Stimulated activated effector memory CD8-positive, alpha-beta T cell treated with anti-CD3 and anti-CD28 coated beads, Interleukin-12 subunit alpha, Interleukin-12 subunit beta, amount 100 ng/mL, for 72 hours (primary cell): ENCODE measurements around the gene ALCAM.
A peak's percentile ranks its signal among the peaks of the same experiment; 100 is the strongest.
"Not testable (repeated sequence)": the region's sequence is repeated elsewhere in the genome, so short reads cannot be mapped to it uniquely, and the experiment has no call there.

Source experiments
- ATAC-seq: fragments of 150-1000 bp; cut with Tn5 transposase; 2 replicates; pipeline ENCODE4 v1.10.0; 2021
- DNase-seq, 2 donors: peaks; one replicate each; pipeline ENCODE4 v3.0.0; 2021 to 2022; ENCODE audit warnings: low spot score in 2 of 2
- H3K27ac Mint-ChIP-seq: one replicate; pipeline ENCODE4 v1.8.0; 2022; ENCODE audit warnings: mild to moderate bottlenecking, mixed read lengths
- H3K36me3 Mint-ChIP-seq: one replicate; pipeline ENCODE4 v1.8.0; 2022; ENCODE audit warnings: mild to moderate bottlenecking, mixed read lengths
- H3K4me1 Mint-ChIP-seq: one replicate; pipeline ENCODE4 v1.8.0; 2022; ENCODE audit warnings: mixed read lengths
- H3K4me3 Mint-ChIP-seq: one replicate; pipeline ENCODE4 v1.8.0; 2022; ENCODE audit warnings: mild to moderate bottlenecking, mixed read lengths
- H3K9me3 Mint-ChIP-seq: one replicate; pipeline ENCODE4 v1.8.0; 2022; ENCODE audit warnings: mixed read lengths

ALCAM gene

GRCh38 chr3:105397974-105398373, 31.3 kb downstream of the ALCAM start:
- H3K36me3 Mint-ChIP-seq, result no peaks in the 10 kb centered on the region
- no peak for ATAC-seq

GRCh38 chr3:105398437-105398836, 31.7 kb downstream of the ALCAM start:
- Mint-ChIP-seq H3K4me3 (no peak overlapping the region), H3K9me3 (peaks cover under 1% of the 10 kb centered on the region), H3K27ac (no peak overlapping the region), H3K4me1 (peaks cover 5% of the 10 kb centered on the region), H3K36me3 (no peaks in the 10 kb centered on the region)
- no peak for ATAC-seq
- no peak for DNase-seq

More at GRCh38 chr3:105397974-105398373, 31.3 kb downstream of the ALCAM start:
- no peak overlapping the region for H3K4me3 Mint-ChIP-seq
- no peaks in the 10 kb centered on the region for H3K9me3 Mint-ChIP-seq
- DNase-seq, result no peak
- H3K27ac Mint-ChIP-seq, result no peak overlapping the region
- H3K4me1 Mint-ChIP-seq, result peaks cover 5% of the 10 kb centered on the region

DNA sequence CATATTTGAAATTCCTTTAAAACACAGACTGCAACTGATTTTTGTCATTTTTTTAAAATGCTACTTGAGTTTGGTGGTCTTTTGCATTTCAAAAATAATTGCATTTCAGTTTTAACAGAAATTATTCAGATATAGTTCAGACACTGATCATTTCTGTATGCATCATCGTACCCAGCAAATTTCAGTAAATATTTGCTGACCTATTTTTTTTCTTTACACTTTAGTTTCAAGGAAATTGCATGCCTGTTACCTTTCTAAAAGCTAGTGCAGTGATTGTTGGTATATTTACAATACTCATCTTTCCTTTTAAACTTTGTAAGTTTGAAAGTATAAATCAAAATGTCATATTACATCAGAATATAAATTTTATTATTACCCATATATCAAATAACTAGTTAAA, 32.4 kb downstream of the ALCAM start:
- H3K36me3 Mint-ChIP-seq, result no peaks in the 10 kb centered on the region
- peaks cover 5% of the 10 kb centered on the region for H3K4me1 Mint-ChIP-seq
- H3K27ac Mint-ChIP-seq, result no peak overlapping the region
- DNase-seq (no peak), ATAC-seq (no peak)
- H3K4me3 Mint-ChIP-seq, result no peak overlapping the region
- H3K9me3 Mint-ChIP-seq, result peaks cover 7% of the 10 kb centered on the region

GRCh38 chr3:105399611-105400010, 32.9 kb downstream of the ALCAM start:
- ATAC-seq (no peak), DNase-seq (no peak)
- no peak overlapping the region for H3K4me3 Mint-ChIP-seq
- peaks cover 7% of the 10 kb centered on the region for H3K9me3 Mint-ChIP-seq
- H3K27ac Mint-ChIP-seq, result no peak overlapping the region
- H3K4me1 Mint-ChIP-seq, result peaks cover 5% of the 10 kb centered on the region
- H3K36me3 Mint-ChIP-seq, result no peaks in the 10 kb centered on the region

DNA sequence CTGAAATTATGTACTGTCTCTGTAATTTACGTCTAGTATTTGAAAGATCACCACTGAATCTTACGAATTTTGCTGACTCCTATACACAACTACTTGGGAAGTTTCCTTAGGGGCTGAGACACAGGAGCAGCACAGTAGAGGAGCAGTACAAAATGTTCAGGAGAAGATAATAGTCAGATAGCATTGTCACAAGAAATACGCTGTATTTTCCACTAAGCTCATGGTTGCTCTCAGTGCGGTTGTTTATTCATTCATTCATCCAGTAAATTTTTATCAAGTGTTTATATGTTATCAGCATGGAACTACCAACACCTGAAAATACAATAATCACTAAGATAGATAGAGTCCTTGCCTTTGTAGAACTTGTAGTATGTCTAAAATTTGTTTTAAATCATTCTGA, 34.5 kb downstream of the ALCAM start:
- Mint-ChIP-seq H3K4me3 (no peak overlapping the region), H3K36me3 (no peaks in the 10 kb centered on the region)

GRCh38 chr3:105401691-105402149, 35.0 kb downstream of the ALCAM start:
- Mint-ChIP-seq H3K9me3 (peaks cover 7% of the 10 kb centered on the region), H3K4me3 (no peak overlapping the region), H3K4me1 (no peaks in the 10 kb centered on the region), H3K27ac (no peak overlapping the region), H3K36me3 (no peaks in the 10 kb centered on the region)
- ATAC-seq (no peak), DNase-seq (no peak)

More for the DNA sequence above, 34.5 kb downstream of the ALCAM start:
- Mint-ChIP-seq H3K27ac (no peak overlapping the region), H3K4me1 (peaks cover 2% of the 10 kb centered on the region), H3K9me3 (peaks cover 7% of the 10 kb centered on the region)
- DNase-seq, result no peak
- ATAC-seq, result no peak

DNA sequence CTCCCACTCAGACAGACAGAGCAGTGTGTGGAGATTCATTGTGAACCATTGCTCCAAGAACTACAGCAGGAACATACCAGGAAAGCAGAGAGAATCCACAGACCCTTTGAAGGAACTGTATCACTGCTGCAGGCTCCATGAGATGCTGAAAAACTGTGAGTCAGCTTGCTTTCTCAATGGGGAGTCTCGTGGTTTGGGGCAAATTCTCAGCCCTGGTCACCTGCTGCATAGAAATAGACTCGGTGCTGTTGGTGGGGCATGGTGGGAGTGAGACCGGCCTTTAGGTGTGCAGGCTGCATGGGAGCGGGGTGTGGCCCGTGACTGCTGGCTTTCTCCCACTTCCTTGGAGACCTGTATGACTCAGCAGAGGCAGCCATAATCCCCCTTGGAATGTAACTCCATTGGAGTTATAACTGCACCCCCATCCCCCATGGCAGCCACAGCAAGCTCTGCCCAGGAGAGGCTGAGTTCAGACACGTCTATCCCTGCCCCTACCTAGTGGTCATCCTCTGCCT, 35.6 kb downstream of the ALCAM start:
- Mint-ChIP-seq H3K9me3 (peaks cover 7% of the 10 kb centered on the region), H3K36me3 (no peaks in the 10 kb centered on the region), H3K27ac (no peak overlapping the region), H3K4me3 (no peak overlapping the region), H3K4me1 (no peaks in the 10 kb centered on the region)
- DNase-seq (no peak), ATAC-seq (no peak)

DNA sequence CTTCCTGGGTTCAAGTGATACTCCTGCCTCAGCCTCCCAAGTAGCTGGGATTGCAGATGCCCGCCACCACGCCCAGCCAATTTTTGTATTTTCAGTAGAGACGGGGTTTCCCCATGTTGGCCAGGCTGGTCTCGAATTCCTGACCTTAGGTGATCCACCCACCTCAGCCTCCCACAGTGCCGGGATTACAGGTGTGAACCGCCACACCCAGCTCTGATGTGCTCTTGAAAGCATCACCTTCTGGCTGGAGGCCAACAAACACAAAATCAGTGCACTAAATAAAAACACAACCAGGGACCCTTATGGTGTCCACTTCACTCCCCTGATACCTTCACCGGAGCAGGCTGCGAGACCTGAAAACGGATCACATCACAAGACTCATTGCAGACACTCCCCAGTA, 36.3 kb downstream of the ALCAM start:
- H3K4me3 Mint-ChIP-seq, H3K36me3 Mint-ChIP-seq, ATAC-seq, H3K27ac Mint-ChIP-seq, H3K4me1 Mint-ChIP-seq, DNase-seq, H3K9me3 Mint-ChIP-seq: not testable (repeated sequence)

GRCh38 chr3:105406268-105406667, 39.6 kb downstream of the ALCAM start:
- no peak overlapping the region for H3K27ac Mint-ChIP-seq
- no peak overlapping the region for H3K4me3 Mint-ChIP-seq
- H3K9me3 Mint-ChIP-seq, result peaks cover 7% of the 10 kb centered on the region
- ATAC-seq (no peak), DNase-seq (no peak)
- no peaks in the 10 kb centered on the region for H3K36me3 Mint-ChIP-seq
- H3K4me1 Mint-ChIP-seq, result no peaks in the 10 kb centered on the region

- Mint-ChIP-seq H3K27ac (no peak overlapping the region), H3K36me3 (no peaks in the 10 kb centered on the region), H3K4me1 (no peaks in the 10 kb centered on the region), H3K9me3 (no peaks in the 10 kb centered on the region), H3K4me3 (no peak overlapping the region)
- ATAC-seq (no peak), DNase-seq (no peak)
These were observed 42.7 kb downstream of the ALCAM start for GRCh38 chr3:105409364-105409763.

DNA sequence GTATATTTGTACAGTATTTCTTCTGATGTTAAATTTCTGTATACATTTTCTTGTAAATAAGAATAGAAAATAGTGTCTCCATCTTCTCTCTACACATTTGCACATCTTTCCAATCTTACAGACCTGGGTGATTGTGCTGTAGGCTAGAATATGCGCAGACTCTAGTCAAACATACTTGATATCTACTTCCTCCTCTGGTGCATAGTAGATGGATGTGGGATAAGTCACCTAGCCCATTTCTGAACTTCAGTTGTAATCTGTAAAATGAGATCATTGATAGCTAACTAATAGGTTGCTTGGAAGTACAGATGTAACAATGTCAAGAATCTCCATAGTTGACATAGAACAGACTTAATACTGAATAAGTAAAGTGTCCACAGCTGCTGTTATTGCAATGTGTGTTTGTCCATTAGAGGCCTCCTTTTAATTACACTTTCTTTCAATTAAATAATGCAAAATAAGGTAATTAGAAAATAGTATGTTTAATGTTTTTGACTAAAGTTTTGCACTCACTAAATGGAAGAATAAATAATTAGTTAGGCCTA, 46.7 kb downstream of the ALCAM start:
- DNase-seq (no peak), ATAC-seq (no peak)
- H3K36me3 Mint-ChIP-seq, result no peaks in the 10 kb centered on the region
- H3K27ac Mint-ChIP-seq, result no peak overlapping the region
- no peak overlapping the region for H3K4me3 Mint-ChIP-seq
- no peaks in the 10 kb centered on the region for H3K9me3 Mint-ChIP-seq
- peaks cover 5% of the 10 kb centered on the region for H3K4me1 Mint-ChIP-seq

- H3K36me3 Mint-ChIP-seq, result no peaks in the 10 kb centered on the region
- DNase-seq (no peak), ATAC-seq (no peak)
- no peak overlapping the region for H3K4me3 Mint-ChIP-seq
- H3K9me3 Mint-ChIP-seq, result no peaks in the 10 kb centered on the region
- H3K4me1 Mint-ChIP-seq, result peaks cover 5% of the 10 kb centered on the region
- H3K27ac Mint-ChIP-seq, result no peak overlapping the region
These were observed 48.1 kb downstream of the ALCAM start for GRCh38 chr3:105414841-105415240.

- Mint-ChIP-seq H3K9me3 (no peaks in the 10 kb centered on the region), H3K36me3 (no peaks in the 10 kb centered on the region), H3K4me1 (peaks cover 5% of the 10 kb centered on the region), H3K4me3 (no peak overlapping the region), H3K27ac (no peak overlapping the region)
- DNase-seq (no peak), ATAC-seq (no peak)
These were observed 49.2 kb downstream of the ALCAM start for GRCh38 chr3:105415951-105416350.

GRCh38 chr3:105417525-105418289, 51.0 kb downstream of the ALCAM start:
- peaks cover 5% of the 10 kb centered on the region for H3K4me1 Mint-ChIP-seq
- H3K36me3 Mint-ChIP-seq, result no peaks in the 10 kb centered on the region

DNA sequence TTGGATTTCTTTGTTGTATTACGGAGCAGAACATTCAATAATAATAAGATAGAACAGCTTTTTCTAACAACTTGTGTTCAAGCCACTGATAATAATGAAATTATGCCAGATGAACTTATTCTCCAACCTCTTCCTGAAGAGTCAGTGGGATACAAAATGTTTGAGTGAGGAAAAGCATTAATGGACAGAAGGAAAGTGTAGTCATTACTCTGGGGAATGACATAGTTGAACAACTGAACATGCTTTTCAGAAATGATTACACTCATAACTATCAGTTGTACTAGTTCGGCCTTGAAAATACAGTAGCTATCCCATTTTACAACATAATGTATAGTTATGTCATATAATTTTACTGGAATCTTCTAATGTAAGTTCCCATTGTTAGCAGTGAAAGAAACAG, 55.9 kb downstream of the ALCAM start:
- ATAC-seq (no peak), DNase-seq (no peak)
- Mint-ChIP-seq H3K27ac (no peak overlapping the region), H3K4me3 (no peak overlapping the region), H3K4me1 (no peaks in the 10 kb centered on the region), H3K9me3 (no peaks in the 10 kb centered on the region), H3K36me3 (no peaks in the 10 kb centered on the region)

More at GRCh38 chr3:105417525-105418289, 51.0 kb downstream of the ALCAM start:
- H3K9me3 Mint-ChIP-seq, result no peaks in the 10 kb centered on the region
- ATAC-seq (peak; percentile 58), DNase-seq (no peak)
- no peak overlapping the region for H3K27ac Mint-ChIP-seq
- no peak overlapping the region for H3K4me3 Mint-ChIP-seq

- no peak for DNase-seq
- H3K27ac Mint-ChIP-seq, result no peak overlapping the region
- no peaks in the 10 kb centered on the region for H3K36me3 Mint-ChIP-seq
- no peak for ATAC-seq
- no peak overlapping the region for H3K4me3 Mint-ChIP-seq
- H3K9me3 Mint-ChIP-seq, result no peaks in the 10 kb centered on the region
- no peaks in the 10 kb centered on the region for H3K4me1 Mint-ChIP-seq
These were observed 56.7 kb downstream of the ALCAM start for GRCh38 chr3:105423397-105423796.
